ENCODE measurements around the gene INTS14.

Gene INTS14

GRCh38 chr15:65645392-65645791 is 34.5 kb upstream of the INTS14 start:
- H3K27ac ChIP-seq (ENCODE audit: low read depth, low read length): no peak overlapping the region
- no peaks in the 10 kb centered on the region for H3K36me3 ChIP-seq (ENCODE audit: control insufficient read depth, insufficient read depth, low read length)
- no peaks in the 10 kb centered on the region for H3K9me3 ChIP-seq (ENCODE audit: control insufficient read depth, insufficient read depth, low read length)
- H3K27me3 ChIP-seq (ENCODE audit: control insufficient read depth, insufficient read depth, low read length): no peaks in the 10 kb centered on the region
- no peaks in the 10 kb centered on the region for H3K4me1 ChIP-seq (ENCODE audit: control insufficient read depth, insufficient read depth, low read length)
- H3K4me3 ChIP-seq (ENCODE audit: low read depth, low read length): no peak overlapping the region
- no peak overlapping the region for H3K9ac ChIP-seq (ENCODE audit: low read depth, low read length)

- Histone ChIP-seq H3K36me3 (ENCODE audit: control insufficient read depth, insufficient read depth, low read length) (no peaks in the 10 kb centered on the region), H3K27ac (ENCODE audit: low read depth, low read length) (no peak overlapping the region), H3K9ac (ENCODE audit: low read depth, low read length) (no peak overlapping the region), H3K27me3 (ENCODE audit: control insufficient read depth, insufficient read depth, low read length) (no peaks in the 10 kb centered on the region), H3K9me3 (ENCODE audit: control insufficient read depth, insufficient read depth, low read length) (no peaks in the 10 kb centered on the region), H3K4me3 (ENCODE audit: low read depth, low read length) (no peak overlapping the region), H3K4me1 (ENCODE audit: control insufficient read depth, insufficient read depth, low read length) (no peaks in the 10 kb centered on the region)
These were observed 33.4 kb upstream of the INTS14 start for GRCh38 chr15:65644282-65644681.

GRCh38 chr15:65642594-65642993 is 31.7 kb upstream of the INTS14 start:
- Histone ChIP-seq H3K27ac (ENCODE audit: low read depth, low read length) (no peak overlapping the region), H3K9ac (ENCODE audit: low read depth, low read length) (no peak overlapping the region), H3K9me3 (ENCODE audit: control insufficient read depth, insufficient read depth, low read length) (no peaks in the 10 kb centered on the region), H3K36me3 (ENCODE audit: control insufficient read depth, insufficient read depth, low read length) (no peaks in the 10 kb centered on the region), H3K4me3 (ENCODE audit: low read depth, low read length) (no peak overlapping the region), H3K4me1 (ENCODE audit: control insufficient read depth, insufficient read depth, low read length) (peaks cover 6% of the 10 kb centered on the region), H3K27me3 (ENCODE audit: control insufficient read depth, insufficient read depth, low read length) (no peaks in the 10 kb centered on the region)

GRCh38 chr15:65641768-65642475 is 31.0 kb upstream of the INTS14 start:
- Histone ChIP-seq H3K4me3 (ENCODE audit: low read depth, low read length) (no peak overlapping the region), H3K9ac (ENCODE audit: low read depth, low read length) (no peak overlapping the region), H3K27ac (ENCODE audit: low read depth, low read length) (no peak overlapping the region), H3K27me3 (ENCODE audit: control insufficient read depth, insufficient read depth, low read length) (no peaks in the 10 kb centered on the region), H3K4me1 (ENCODE audit: control insufficient read depth, insufficient read depth, low read length) (peaks cover 6% of the 10 kb centered on the region), H3K36me3 (ENCODE audit: control insufficient read depth, insufficient read depth, low read length) (no peaks in the 10 kb centered on the region), H3K9me3 (ENCODE audit: control insufficient read depth, insufficient read depth, low read length) (no peaks in the 10 kb centered on the region)

GRCh38 chr15:65639509-65639908 is 28.6 kb upstream of the INTS14 start:
- Histone ChIP-seq H3K9me3 (ENCODE audit: control insufficient read depth, insufficient read depth, low read length) (no peaks in the 10 kb centered on the region), H3K9ac (ENCODE audit: low read depth, low read length) (no peak overlapping the region), H3K36me3 (ENCODE audit: control insufficient read depth, insufficient read depth, low read length) (no peaks in the 10 kb centered on the region), H3K27ac (ENCODE audit: low read depth, low read length) (no peak overlapping the region), H3K27me3 (ENCODE audit: control insufficient read depth, insufficient read depth, low read length) (no peaks in the 10 kb centered on the region), H3K4me3 (ENCODE audit: low read depth, low read length) (no peak overlapping the region), H3K4me1 (ENCODE audit: control insufficient read depth, insufficient read depth, low read length) (peaks cover 6% of the 10 kb centered on the region)

- H3K9ac ChIP-seq (ENCODE audit: low read depth, low read length): no peak overlapping the region
- peaks cover 6% of the 10 kb centered on the region for H3K4me1 ChIP-seq (ENCODE audit: control insufficient read depth, insufficient read depth, low read length)
- no peaks in the 10 kb centered on the region for H3K27me3 ChIP-seq (ENCODE audit: control insufficient read depth, insufficient read depth, low read length)
- H3K36me3 ChIP-seq (ENCODE audit: control insufficient read depth, insufficient read depth, low read length): no peaks in the 10 kb centered on the region
- H3K4me3 ChIP-seq (ENCODE audit: low read depth, low read length): no peak overlapping the region
- no peak overlapping the region for H3K27ac ChIP-seq (ENCODE audit: low read depth, low read length)
- H3K9me3 ChIP-seq (ENCODE audit: control insufficient read depth, insufficient read depth, low read length): no peaks in the 10 kb centered on the region
These were observed 27.8 kb upstream of the INTS14 start for GRCh38 chr15:65638681-65639089.

- Histone ChIP-seq H3K27me3 (ENCODE audit: control insufficient read depth, insufficient read depth, low read length) (no peaks in the 10 kb centered on the region), H3K4me1 (ENCODE audit: control insufficient read depth, insufficient read depth, low read length) (peaks cover 6% of the 10 kb centered on the region), H3K9ac (ENCODE audit: low read depth, low read length) (no peak overlapping the region), H3K36me3 (ENCODE audit: control insufficient read depth, insufficient read depth, low read length) (no peaks in the 10 kb centered on the region), H3K9me3 (ENCODE audit: control insufficient read depth, insufficient read depth, low read length) (no peaks in the 10 kb centered on the region), H3K27ac (ENCODE audit: low read depth, low read length) (no peak overlapping the region), H3K4me3 (ENCODE audit: low read depth, low read length) (no peak overlapping the region)
These were observed 27.2 kb upstream of the INTS14 start for GRCh38 chr15:65638109-65638508.

GRCh38 chr15:65634356-65634755 is 23.4 kb upstream of the INTS14 start:
- H3K4me1 ChIP-seq (ENCODE audit: control insufficient read depth, insufficient read depth, low read length): peaks cover 6% of the 10 kb centered on the region
- no peak overlapping the region for H3K4me3 ChIP-seq (ENCODE audit: low read depth, low read length)
- H3K27ac ChIP-seq (ENCODE audit: low read depth, low read length): no peak overlapping the region
- H3K9ac ChIP-seq (ENCODE audit: low read depth, low read length): no peak overlapping the region
- no peaks in the 10 kb centered on the region for H3K9me3 ChIP-seq (ENCODE audit: control insufficient read depth, insufficient read depth, low read length)
- no peaks in the 10 kb centered on the region for H3K27me3 ChIP-seq (ENCODE audit: control insufficient read depth, insufficient read depth, low read length)
- H3K36me3 ChIP-seq (ENCODE audit: control insufficient read depth, insufficient read depth, low read length): no peaks in the 10 kb centered on the region

GRCh38 chr15:65633752-65634151 is 22.8 kb upstream of the INTS14 start:
- Histone ChIP-seq H3K27ac (ENCODE audit: low read depth, low read length) (no peak overlapping the region), H3K4me3 (ENCODE audit: low read depth, low read length) (no peak overlapping the region), H3K36me3 (ENCODE audit: control insufficient read depth, insufficient read depth, low read length) (no peaks in the 10 kb centered on the region), H3K27me3 (ENCODE audit: control insufficient read depth, insufficient read depth, low read length) (no peaks in the 10 kb centered on the region), H3K9me3 (ENCODE audit: control insufficient read depth, insufficient read depth, low read length) (no peaks in the 10 kb centered on the region), H3K9ac (ENCODE audit: low read depth, low read length) (no peak overlapping the region), H3K4me1 (ENCODE audit: control insufficient read depth, insufficient read depth, low read length) (peaks cover 6% of the 10 kb centered on the region)

GRCh38 chr15:65632780-65633375 is 21.9 kb upstream of the INTS14 start:
- no peak overlapping the region for H3K9ac ChIP-seq (ENCODE audit: low read depth, low read length)
- no peaks in the 10 kb centered on the region for H3K27me3 ChIP-seq (ENCODE audit: control insufficient read depth, insufficient read depth, low read length)
- no peak overlapping the region for H3K4me3 ChIP-seq (ENCODE audit: low read depth, low read length)
- H3K27ac ChIP-seq (ENCODE audit: low read depth, low read length): no peak overlapping the region
- no peaks in the 10 kb centered on the region for H3K36me3 ChIP-seq (ENCODE audit: control insufficient read depth, insufficient read depth, low read length)
- H3K9me3 ChIP-seq (ENCODE audit: control insufficient read depth, insufficient read depth, low read length): no peaks in the 10 kb centered on the region
- no peaks in the 10 kb centered on the region for H3K4me1 ChIP-seq (ENCODE audit: control insufficient read depth, insufficient read depth, low read length)

- Histone ChIP-seq H3K9ac (ENCODE audit: low read depth, low read length) (no peak overlapping the region), H3K27ac (ENCODE audit: low read depth, low read length) (no peak overlapping the region), H3K27me3 (ENCODE audit: control insufficient read depth, insufficient read depth, low read length) (no peaks in the 10 kb centered on the region), H3K4me1 (ENCODE audit: control insufficient read depth, insufficient read depth, low read length) (no peaks in the 10 kb centered on the region), H3K9me3 (ENCODE audit: control insufficient read depth, insufficient read depth, low read length) (no peaks in the 10 kb centered on the region), H3K4me3 (ENCODE audit: low read depth, low read length) (no peak overlapping the region), H3K36me3 (ENCODE audit: control insufficient read depth, insufficient read depth, low read length) (no peaks in the 10 kb centered on the region)
These were observed 20.6 kb upstream of the INTS14 start for GRCh38 chr15:65631503-65631902.
